Measurements from ENCODE around the gene ITGA11.
A peak's percentile ranks its signal among the peaks of the same experiment; 100 is the strongest.

The ITGA11 gene

DNA sequence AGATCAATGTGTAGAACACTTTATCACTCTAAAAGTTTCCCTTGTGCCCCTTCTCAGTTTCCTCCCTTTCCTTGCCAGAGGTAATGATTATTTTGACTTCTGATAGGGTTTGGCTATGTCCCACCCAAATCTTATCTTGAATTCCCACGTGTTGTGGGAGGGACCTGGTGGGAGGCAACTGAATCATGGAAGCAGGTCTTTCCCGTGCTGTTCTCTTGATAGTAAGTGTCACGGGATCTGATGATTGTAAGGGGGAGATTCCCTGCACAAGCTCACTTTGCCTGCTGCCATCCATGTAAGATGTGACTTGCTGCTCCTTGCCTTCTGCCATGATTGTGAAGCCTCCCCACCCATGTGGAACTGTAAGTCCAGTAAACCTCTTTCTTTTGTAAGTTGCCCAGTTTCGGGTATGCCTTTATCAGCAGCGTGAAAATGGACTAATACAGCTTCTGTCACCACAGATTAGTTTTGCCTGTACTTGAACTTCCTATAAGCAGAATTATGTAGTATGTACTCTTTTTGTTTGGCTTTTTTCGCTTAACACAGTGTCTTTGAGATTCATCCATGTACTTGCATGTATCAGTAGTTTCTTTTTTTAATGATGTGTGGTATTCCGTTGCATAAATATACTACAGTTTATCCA is 147.2 kb downstream of the ITGA11 start:
- in situ Hi-C loops (cut with HindIII; ENCODE audit: low pct_ligation_motif_present, low sequenced_read_pairs): no loop called here
- H3K36me3 ChIP-seq (replicated peaks): peaks cover 7% of the 10 kb centered on the region
- no peak overlapping the region for H3K27ac ChIP-seq
- TF ChIP-seq, protein P1, sequence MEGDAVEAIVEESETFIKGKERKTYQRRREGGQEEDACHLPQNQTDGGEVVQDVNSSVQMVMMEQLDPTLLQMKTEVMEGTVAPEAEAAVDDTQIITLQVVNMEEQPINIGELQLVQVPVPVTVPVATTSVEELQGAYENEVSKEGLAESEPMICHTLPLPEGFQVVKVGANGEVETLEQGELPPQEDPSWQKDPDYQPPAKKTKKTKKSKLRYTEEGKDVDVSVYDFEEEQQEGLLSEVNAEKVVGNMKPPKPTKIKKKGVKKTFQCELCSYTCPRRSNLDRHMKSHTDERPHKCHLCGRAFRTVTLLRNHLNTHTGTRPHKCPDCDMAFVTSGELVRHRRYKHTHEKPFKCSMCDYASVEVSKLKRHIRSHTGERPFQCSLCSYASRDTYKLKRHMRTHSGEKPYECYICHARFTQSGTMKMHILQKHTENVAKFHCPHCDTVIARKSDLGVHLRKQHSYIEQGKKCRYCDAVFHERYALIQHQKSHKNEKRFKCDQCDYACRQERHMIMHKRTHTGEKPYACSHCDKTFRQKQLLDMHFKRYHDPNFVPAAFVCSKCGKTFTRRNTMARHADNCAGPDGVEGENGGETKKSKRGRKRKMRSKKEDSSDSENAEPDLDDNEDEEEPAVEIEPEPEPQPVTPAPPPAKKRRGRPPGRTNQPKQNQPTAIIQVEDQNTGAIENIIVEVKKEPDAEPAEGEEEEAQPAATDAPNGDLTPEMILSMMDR (IDR thresholded peaks at IDR 0.05; ENCODE audit: low read depth, low read length, missing control alignments): no peak
- H3K27me3 ChIP-seq (replicated peaks): no peaks in the 10 kb centered on the region
- no peak overlapping the region for H3K4me3 ChIP-seq (ENCODE audit: low read depth, low read length)
- no peak for DNase-seq

DNA sequence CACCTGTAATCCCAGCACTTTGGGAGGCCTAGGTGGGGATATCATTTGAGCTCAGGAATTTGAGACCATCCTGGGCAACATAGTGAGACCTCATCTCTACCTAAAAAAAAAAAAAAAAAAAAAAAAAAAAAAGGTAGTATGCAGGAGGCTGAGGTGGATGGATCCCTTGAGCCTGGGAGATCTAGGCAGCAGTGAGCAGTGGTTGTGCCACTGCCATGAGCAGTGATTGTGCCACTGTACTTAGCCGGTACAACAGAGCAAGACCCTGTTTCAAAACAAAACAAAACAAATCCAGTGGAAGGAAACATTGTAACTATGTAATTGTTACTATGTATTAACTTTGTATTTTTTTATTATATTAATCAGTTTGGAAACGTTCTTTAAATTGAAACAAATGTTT is 148.6 kb downstream of the ITGA11 start:
- TF ChIP-seq, protein P1 (IDR thresholded peaks at IDR 0.05; ENCODE audit: low read depth, low read length, missing control alignments): no peak
- in situ Hi-C loops (cut with HindIII; ENCODE audit: low pct_ligation_motif_present, low sequenced_read_pairs): no loop called here
- DNase-seq: no peak
- Histone ChIP-seq H3K36me3 (replicated peaks) (peaks cover 4% of the 10 kb centered on the region), H3K27me3 (replicated peaks) (no peaks in the 10 kb centered on the region), H3K27ac (no peak overlapping the region), H3K4me3 (ENCODE audit: low read depth, low read length) (no peak overlapping the region)

DNA sequence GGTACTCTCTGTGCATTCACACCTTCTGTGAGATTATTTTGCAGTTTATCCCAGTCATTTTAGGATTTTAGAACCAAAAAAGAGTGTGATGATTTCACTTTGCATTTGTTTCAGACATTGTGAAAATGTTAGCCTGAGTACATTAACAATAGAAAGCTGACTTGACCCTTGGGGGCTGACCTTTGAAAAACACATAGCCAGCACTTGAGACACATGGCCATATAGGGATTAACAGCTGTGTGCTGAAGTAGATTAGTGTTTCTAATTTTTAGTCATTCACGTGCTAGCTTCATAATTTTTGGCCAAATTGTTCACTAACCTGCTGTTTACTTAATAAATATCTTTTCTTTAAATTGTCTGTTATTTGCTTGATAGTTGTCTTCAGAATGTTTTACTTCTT is 151.0 kb downstream of the ITGA11 start:
- no peak for DNase-seq
- Histone ChIP-seq H3K4me3 (ENCODE audit: low read depth, low read length) (peak overlapping the region; percentile 82), H3K27ac (peak overlapping the region; percentile 51), H3K27me3 (replicated peaks) (no peaks in the 10 kb centered on the region), H3K36me3 (replicated peaks) (peaks cover 4% of the 10 kb centered on the region)
- in situ Hi-C loops (cut with HindIII; ENCODE audit: low pct_ligation_motif_present, low sequenced_read_pairs): no loop called here
- TF ChIP-seq, protein P1 (IDR thresholded peaks at IDR 0.05; ENCODE audit: low read depth, low read length, missing control alignments): no peak

DNA sequence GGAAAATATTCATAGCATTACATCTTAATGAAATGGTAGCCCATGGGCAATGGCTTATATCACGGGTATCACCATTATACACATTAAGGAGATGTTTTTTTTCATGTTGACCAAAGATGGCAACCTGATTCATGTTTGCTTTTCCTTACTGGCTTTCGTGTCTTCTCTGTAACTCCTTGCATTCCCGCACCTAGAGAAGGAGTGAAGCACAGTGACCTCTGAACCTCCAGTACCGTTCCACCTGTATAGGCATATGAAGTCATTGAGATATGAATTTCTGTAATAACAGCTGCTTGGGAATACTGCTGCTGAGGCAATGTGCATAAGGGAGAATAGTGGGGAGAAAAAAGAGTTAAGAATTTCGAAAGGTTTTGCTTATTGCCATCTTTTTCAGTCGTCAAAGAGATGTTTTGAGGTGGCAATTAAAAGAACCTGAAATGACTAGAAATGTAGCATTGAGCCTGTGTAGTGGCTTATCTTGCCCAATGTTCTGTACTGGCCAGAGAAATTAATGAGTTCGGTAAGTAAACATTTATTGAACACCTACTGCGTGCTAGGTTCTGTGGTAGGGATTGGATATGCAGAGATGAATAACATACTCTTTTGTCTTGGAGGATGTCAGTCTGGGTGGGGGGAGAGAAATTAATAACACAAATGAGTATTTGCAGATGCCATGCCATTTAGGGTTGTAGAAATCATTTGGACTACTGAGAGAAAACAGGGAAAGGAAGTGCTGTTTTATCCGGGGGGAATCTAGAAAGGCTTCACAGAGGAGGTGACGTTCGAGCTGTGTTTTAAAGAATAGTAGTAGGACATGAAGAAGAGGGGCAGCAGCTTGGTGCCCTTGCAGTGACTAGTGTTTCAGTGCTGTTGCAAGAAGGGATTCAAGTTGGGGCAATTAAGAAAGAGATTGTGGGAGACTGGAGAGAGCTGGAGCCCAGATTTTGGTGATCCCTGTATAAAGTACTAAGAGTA is 151.9 kb downstream of the ITGA11 start:
- TF ChIP-seq, protein P1 (IDR thresholded peaks at IDR 0.05; ENCODE audit: low read depth, low read length, missing control alignments): no peak
- Histone ChIP-seq H3K36me3 (replicated peaks) (peaks cover 4% of the 10 kb centered on the region), H3K27ac (no peak overlapping the region), H3K4me3 (ENCODE audit: low read depth, low read length) (peak overlapping the region; percentile 82), H3K27me3 (replicated peaks) (no peaks in the 10 kb centered on the region)
- in situ Hi-C loops (cut with HindIII; ENCODE audit: low pct_ligation_motif_present, low sequenced_read_pairs): no loop called here
- no peak for DNase-seq

DNA sequence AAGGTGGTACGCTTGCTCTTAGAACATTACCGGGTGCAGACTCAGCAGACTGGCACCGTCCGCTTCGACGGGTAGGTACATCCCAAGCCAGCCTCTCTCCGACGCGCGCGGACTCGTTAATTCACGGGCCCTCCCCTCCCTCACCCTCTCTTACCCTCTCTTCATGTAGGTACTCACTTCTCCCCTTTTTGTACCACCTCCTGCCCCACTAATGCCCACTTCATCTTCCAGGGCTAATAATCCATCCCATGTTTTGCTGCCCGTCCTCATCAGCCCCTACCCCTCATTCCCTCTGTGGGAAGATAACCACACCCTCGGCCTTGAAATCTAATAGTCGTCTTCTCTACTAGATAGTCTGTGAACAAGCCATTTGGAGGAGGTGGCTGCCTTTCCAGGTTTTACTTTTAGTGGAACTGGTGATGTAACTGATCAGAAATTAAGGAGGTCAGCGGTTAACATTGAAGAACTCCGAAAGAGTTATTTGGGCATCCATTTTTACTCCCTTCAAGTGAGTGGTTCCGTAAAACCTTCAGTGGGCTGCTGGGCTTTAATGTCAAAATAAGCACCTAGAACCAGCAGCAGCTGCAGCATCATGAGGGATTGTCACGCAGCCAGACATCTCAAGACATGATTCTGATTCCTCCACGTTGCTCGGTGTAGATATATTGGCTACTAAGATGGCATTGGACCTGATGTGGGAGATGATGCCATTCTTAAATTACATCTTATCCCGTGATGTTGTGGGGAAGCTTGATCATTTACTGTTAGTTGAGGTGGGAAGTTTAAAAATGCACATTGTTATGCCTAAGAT is 153.2 kb downstream of the ITGA11 start:
- TF ChIP-seq, protein P1 (IDR thresholded peaks at IDR 0.05; ENCODE audit: low read depth, low read length, missing control alignments): no peak
- in situ Hi-C loops (cut with HindIII; ENCODE audit: low pct_ligation_motif_present, low sequenced_read_pairs): no loop called here
- peak overlapping the region; percentile 84 for H3K27ac ChIP-seq
- no peak for DNase-seq
- peak overlapping the region; percentile 82 for H3K4me3 ChIP-seq (ENCODE audit: low read depth, low read length)
- no peaks in the 10 kb centered on the region for H3K27me3 ChIP-seq (replicated peaks)
- no peaks in the 10 kb centered on the region for H3K36me3 ChIP-seq (replicated peaks)

Data from brain microvascular endothelial cell (primary cell).